ENCODE results near the gene CSPG4.

- TF ChIP-seq CTCF (conservative IDR thresholded peaks at IDR 0.05; ENCODE audit: low read depth, low read length), result 0 out of 2 replicates have a peak, but pooled peaks have one; percentile 7
- no peak for TF ChIP-seq POLR2A (IDR thresholded peaks at IDR 0.05; ENCODE audit: low read depth, low read length)
- no peak for TF ChIP-seq CEBPB (IDR thresholded peaks at IDR 0.05; ENCODE audit: low read depth, low read length)
Observed at GRCh38 chr15:75731248-75732151, 18.9 kb upstream of the CSPG4 start.

Measured in IMR-90 (cell line).